Measurements from ENCODE around the gene UBE4A.

UBE4A gene

GRCh38 chr11:118342503-118343161, 16.8 kb upstream of the UBE4A start, which contains the start of gene CD3D:
TSS of gene CD3D (minus strand) at chr11:118342705. CDS start at chr11:118342607, 98 bp downstream.
- DNase-seq (ENCODE audit: low spot score), result no peak

- no peak for DNase-seq (ENCODE audit: low spot score)
These were observed 16.2 kb upstream of the UBE4A start for GRCh38 chr11:118343248-118343647.

- no peak for DNase-seq (ENCODE audit: low spot score)
These were observed 15.4 kb upstream of the UBE4A start, which contains the start of gene CD3G for GRCh38 chr11:118343981-118344515. TSS of gene CD3G (plus strand) at chr11:118344344. CDS start at chr11:118344424, 80 bp downstream.

- DNase-seq (ENCODE audit: low spot score), result no peak
These were observed 9.9 kb upstream of the UBE4A start for GRCh38 chr11:118349475-118349874.

GRCh38 chr11:118353084-118353710, 6.2 kb upstream of the UBE4A start:
- no peak for DNase-seq (ENCODE audit: low spot score)

GRCh38 chr11:118358071-118358470, 1.3 kb upstream of the UBE4A start:
- DNase-seq (ENCODE audit: low spot score), result no peak

GRCh38 chr11:118364956-118365615, 5.7 kb downstream of the UBE4A start:
- DNase-seq (ENCODE audit: low spot score), result no peak

- DNase-seq (ENCODE audit: low spot score), result no peak
These were observed 6.9 kb downstream of the UBE4A start for GRCh38 chr11:118366287-118366686.

GRCh38 chr11:118370774-118371173, 11.4 kb downstream of the UBE4A start:
- DNase-seq (ENCODE audit: low spot score), result no peak

GRCh38 chr11:118373263-118373662, 13.9 kb downstream of the UBE4A start:
- no peak for DNase-seq (ENCODE audit: low spot score)

- no peak for DNase-seq (ENCODE audit: low spot score)
These were observed 14.5 kb downstream of the UBE4A start for GRCh38 chr11:118373871-118374270.

- no peak for DNase-seq (ENCODE audit: low spot score)
These were observed 15.3 kb downstream of the UBE4A start for GRCh38 chr11:118374729-118375128.

- no peak for DNase-seq (ENCODE audit: low spot score)
These were observed 16.6 kb downstream of the UBE4A start for GRCh38 chr11:118375978-118376377.

- DNase-seq (ENCODE audit: low spot score), result no peak
These were observed 20.1 kb downstream of the UBE4A start for GRCh38 chr11:118379497-118379896.

- DNase-seq (ENCODE audit: low spot score), result no peak
These were observed 21.2 kb downstream of the UBE4A start for GRCh38 chr11:118380571-118380970.

GRCh38 chr11:118382954-118383353, 23.6 kb downstream of the UBE4A start:
- no peak for DNase-seq (ENCODE audit: low spot score)

GRCh38 chr11:118383657-118384056, 24.3 kb downstream of the UBE4A start:
- DNase-seq (ENCODE audit: low spot score), result no peak

- no peak for DNase-seq (ENCODE audit: low spot score)
These were observed 36.7 kb downstream of the UBE4A start for GRCh38 chr11:118396097-118396501.

- no peak for DNase-seq (ENCODE audit: low spot score)
These were observed 38.0 kb downstream of the UBE4A start for GRCh38 chr11:118397448-118397847.

- no peak for DNase-seq (ENCODE audit: low spot score)
These were observed 39.6 kb downstream of the UBE4A start for GRCh38 chr11:118398791-118399559.

- DNase-seq (ENCODE audit: low spot score), result peak; percentile 85
These were observed 41.9 kb downstream of the UBE4A start, which contains the start of gene ATP5MG for GRCh38 chr11:118401151-118401879. TSS of gene ATP5MG (plus strand) at chr11:118401606. CDS start at chr11:118401666, 60 bp downstream.
